Measurements from ENCODE around the gene CFAP298.
A peak's percentile ranks its signal among the peaks of the same experiment; 100 is the strongest.
"Not testable (repeated sequence)": the region's sequence is repeated elsewhere in the genome, so short reads cannot be mapped to it uniquely, and the experiment has no call there.

The CFAP298 gene, protein sequence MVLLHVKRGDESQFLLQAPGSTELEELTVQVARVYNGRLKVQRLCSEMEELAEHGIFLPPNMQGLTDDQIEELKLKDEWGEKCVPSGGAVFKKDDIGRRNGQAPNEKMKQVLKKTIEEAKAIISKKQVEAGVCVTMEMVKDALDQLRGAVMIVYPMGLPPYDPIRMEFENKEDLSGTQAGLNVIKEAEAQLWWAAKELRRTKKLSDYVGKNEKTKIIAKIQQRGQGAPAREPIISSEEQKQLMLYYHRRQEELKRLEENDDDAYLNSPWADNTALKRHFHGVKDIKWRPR

DNA sequence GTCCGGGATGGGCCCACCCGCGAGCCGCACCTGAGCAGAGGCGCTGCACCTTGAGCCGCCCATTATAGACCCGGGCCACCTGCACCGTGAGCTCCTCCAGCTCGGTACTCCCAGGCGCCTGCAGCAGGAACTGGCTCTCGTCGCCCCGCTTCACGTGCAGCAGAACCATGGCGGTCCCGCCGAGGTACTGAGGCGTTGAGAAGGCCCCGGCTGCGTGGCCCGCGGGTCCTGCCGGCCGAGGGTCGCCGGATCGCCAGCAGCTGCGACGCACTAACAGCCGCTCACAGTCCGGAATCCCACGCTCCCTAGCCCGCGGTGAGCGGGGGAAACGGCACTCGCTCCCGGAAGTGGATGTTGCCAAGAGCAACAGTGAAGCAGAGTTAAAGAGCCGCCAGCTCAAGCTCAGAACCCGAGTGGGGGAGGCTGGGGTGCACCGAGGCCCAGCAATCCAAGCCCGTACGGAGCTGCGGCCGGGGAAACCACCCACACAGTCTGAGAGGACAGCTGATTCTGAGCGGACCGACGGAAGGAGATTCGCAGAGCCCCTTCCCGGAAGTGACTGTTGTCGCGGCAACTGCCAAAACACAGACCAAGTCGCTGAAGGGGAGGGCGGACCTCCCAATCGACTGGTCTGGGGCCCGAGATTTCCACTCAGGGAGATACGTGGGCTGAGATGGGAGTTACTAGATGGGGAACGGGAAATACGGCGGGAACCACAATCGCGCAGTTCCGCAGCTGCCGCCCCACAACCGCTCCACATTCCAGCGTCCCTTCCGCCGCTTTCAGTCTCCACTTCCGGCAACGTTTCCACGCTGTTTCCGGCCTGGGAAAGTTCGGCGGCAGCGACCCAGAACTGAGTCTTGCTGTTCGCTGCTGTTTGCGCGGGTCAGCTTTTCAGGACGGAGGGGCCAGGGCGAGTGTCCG is at the start of gene CFAP298:
Gene CFAP298 (minus strand): TSS at position 303 of the 924 bp plus-strand sequence. CDS start 134 bp downstream, at position 169.
- peak; percentile 94 for DNase-seq

GRCh38 chr21:32661026-32661782 is 49.0 kb upstream of the CFAP298 start:
- DNase-seq = not testable (repeated sequence)

DNA sequence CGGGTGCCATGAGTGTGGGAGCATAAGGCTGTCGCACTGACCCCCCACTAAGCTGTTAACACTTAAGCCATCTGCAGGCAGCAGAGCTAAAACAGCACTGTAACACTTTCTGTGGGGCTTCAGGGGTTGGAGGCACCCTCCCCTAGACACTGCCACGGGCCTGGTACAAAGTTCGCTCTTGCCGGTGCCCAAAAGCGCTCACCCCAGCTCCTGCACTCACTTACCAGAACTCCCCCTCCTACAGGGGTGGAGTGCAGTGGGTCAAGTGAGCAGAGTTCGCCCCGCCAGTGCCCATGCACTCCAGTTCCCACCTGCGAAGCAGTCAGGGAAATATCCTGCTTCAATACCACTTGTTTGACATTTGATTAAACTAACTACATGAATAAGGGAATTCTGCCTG is 46.3 kb upstream of the CFAP298 start:
- no peak for DNase-seq

DNA sequence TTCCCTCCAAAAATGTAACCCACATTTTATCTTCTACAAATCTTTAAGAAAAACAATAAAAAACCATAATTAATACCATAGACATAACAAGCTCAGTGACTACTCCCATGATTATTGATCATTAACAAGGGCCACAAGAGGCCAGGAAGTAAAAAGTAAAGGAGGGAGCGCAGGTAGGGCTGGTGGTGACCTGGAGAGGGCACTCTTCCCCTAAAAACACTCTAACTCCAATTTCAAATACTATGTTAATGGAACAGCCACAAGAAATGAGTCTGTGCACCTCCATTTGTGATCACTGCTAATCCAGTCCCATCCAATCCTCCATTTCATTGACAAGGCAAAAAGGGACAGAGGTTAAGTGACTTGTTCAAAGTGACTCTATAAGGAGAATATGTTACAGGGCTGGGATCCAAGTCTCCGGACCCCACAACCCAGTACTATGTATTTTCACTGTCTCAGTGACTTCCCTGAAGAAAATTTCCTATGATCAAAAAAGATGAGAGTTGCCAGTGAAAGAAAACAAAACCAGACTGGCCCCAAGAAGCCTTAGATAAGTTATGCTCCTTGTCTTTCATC is 41.2 kb upstream of the CFAP298 start:
- DNase-seq = peak; percentile 33

DNA sequence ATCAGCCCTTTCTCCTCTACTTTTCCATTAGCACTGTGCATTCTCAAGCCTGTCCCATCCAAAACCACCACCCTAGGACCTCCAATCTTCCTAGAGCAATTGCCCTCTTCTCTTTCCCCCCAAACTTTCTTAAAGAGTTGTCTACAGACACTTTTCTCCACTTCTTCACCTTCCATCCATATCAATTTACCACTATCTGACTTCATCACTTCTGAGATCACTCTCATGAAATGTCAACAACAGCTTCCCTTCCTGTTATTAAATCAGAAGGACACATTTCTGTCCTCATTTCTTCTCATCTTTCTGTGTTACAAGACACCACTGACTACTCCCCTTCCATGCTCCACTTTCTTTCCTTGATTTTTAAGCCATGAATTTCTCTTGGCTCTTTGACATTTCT is 36.0 kb upstream of the CFAP298 start:
- no peak for DNase-seq

DNA sequence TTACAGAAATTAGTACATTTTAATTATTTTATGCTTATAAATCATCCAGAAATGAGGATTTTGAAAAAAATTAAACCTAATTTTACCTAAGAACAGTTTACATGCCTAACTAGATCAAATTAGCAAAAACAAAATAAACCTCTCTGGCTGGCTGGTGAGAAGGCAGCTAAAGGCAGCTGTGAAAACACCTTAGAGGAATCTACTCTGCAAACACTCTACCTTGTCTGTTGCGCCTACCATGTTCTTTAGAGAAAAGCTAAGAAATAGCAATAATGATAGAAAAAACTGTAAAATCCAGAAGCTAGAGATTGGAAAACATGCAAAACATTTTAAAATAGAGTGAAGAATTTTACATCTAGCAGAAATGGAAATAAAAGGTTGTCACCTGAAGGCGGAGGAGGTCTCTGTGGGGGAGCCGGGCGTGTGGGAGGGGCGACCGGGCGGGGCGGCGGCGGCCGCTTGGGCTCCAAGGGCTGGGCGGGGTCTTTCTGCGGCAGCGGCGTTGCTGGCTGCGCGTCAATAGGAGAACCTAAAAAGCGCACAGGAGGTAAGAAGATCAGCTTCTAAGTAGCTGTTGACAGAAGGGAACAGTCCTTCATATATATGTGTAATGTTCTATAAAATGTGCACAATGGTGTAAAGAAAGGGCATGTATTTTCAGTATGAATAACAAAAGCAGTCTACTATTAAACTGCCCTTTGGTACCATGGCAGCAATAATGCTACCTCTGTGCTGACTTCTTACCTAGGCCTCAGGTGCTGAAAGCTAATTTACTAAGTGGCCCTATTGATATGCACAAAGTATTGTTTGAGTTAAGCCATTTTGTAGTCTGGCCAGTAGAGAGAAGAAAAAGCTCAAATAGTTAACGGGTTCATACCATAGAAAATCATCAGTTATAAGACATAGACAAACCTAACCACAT is 33.3 kb upstream of the CFAP298 start:
- DNase-seq = no peak

- DNase-seq = no peak
Measured at GRCh38 chr21:32641710-32642698, 29.8 kb upstream of the CFAP298 start.

GRCh38 chr21:32626621-32627196 is 14.5 kb upstream of the CFAP298 start:
- DNase-seq = no peak

DNA sequence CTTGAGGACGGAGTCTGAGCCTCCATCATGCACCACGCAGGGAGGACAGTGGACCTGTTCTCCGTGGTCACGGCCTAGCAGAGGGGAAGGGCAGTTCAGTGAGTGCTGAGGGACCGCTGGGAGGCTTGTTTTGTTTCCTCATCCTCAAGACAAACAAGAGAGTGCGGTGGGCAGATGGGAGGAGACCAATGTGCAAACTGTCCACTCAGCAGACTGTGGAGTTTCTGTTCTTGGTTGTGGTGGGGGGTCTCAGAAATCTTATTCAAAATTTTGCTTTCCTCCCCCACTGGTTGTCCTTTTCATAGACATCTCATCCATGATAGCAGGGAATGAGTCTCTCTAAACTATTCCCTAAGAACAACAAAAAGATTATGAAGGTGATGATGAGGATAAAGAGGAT is 6.0 kb upstream of the CFAP298 start:
- not testable (repeated sequence) for DNase-seq

- no peak for DNase-seq
Measured at GRCh38 chr21:32613436-32614043, 1.4 kb upstream of the CFAP298 start.

GRCh38 chr21:32612999-32613337 is 791 bp upstream of the CFAP298 start:
- no peak for DNase-seq

GRCh38 chr21:32611471-32611997 is 643 bp downstream of the CFAP298 start:
- peak; percentile 63 for DNase-seq

DNA sequence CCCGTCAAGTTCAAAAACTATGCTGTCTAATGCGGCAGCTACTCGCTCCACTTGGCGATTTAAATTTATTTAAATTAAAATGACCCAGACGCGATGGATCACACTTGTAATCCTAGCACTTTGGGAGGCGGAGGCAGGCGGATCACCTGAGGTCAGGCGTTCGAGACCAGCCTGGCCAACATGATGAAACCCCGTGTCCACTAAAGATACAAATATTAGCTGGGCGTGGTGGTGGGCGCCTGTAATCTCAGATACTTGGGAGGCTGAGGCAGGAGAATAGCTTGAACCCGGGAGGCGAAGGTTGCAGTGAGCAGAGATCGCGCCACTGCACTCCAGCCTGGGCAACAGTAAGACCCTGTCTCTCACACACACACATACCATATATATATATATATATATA is 1.2 kb downstream of the CFAP298 start:
- not testable (repeated sequence) for DNase-seq

- DNase-seq = no peak
Measured at GRCh38 chr21:32608851-32609250, 3.3 kb downstream of the CFAP298 start.

DNA sequence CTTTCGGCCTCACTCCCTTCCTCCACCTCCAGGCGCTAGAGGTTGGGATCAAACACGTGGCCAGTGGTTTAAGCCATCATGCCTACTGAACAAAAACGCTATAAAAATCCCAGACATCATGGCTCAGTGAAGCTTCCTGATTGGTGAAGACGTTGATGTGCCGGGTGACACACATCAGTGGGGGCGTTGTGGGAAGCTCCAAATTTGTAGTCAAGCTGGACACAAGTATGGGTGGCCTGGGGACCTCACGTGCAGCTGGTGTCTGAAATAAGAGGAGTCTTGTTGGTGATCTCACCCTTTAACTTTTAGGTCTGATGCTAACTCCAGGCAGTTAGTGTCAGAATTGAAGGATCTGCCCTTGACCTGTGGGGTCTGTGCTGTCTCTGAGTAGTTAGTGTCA is 6.7 kb downstream of the CFAP298 start:
- no peak for DNase-seq

- DNase-seq = no peak
Measured at GRCh38 chr21:32604464-32604863, 7.7 kb downstream of the CFAP298 start.

- DNase-seq = no peak
Measured at GRCh38 chr21:32603131-32603530, 9.0 kb downstream of the CFAP298 start.

DNA sequence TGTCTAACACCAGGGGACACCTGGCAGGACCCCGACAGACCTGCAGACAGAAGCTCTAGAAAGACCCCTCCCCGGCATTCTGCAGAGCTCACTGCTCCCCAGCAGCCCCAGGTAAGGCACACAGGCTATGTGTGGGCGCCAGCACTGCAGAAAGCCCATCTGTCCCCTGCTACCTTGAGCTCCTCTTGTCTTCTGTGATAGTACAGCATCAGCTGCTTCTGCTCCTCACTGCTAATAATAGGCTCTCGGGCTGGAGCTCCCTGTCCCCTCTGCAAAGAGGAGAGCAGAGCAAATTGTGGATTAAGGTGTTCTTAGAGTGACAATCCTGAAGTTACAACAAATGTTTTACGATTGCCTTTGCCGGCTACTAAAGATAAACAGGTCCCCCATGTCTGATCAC is 10.1 kb downstream of the CFAP298 start:
- DNase-seq = no peak

DNA sequence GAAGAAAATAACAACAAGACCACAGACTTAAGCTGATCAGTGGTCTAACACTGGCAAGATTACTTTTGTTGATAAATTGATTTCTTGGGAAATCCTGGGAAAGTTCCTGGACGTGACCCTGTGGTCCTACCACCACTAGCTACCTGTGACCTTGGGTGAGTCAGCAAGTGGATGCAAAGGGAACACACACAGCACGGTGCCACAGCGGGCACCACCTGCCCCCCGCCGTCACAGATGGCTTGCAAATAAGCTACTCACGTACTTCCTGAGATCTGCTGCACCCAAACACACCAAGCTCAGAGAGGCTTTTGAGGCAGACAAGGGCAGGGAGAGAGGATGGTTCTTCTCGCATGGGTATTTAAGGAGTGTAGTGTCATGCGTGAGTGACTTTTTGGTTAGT is 12.7 kb downstream of the CFAP298 start:
- DNase-seq = no peak

GRCh38 chr21:32599091-32599490 is 13.1 kb downstream of the CFAP298 start:
- no peak for DNase-seq
